HG03108 (cell line): ENCODE measurements around the gene DDX24.

Source experiments
- ATAC-seq: cut with Tn5 transposase; IDR thresholded peaks from one replicate; pipeline ENCODE4 v1.9.1; 2021; ENCODE audit warnings: moderate library complexity; ENCODE audit not compliant: unreplicated experiment

DDX24 gene, protein sequence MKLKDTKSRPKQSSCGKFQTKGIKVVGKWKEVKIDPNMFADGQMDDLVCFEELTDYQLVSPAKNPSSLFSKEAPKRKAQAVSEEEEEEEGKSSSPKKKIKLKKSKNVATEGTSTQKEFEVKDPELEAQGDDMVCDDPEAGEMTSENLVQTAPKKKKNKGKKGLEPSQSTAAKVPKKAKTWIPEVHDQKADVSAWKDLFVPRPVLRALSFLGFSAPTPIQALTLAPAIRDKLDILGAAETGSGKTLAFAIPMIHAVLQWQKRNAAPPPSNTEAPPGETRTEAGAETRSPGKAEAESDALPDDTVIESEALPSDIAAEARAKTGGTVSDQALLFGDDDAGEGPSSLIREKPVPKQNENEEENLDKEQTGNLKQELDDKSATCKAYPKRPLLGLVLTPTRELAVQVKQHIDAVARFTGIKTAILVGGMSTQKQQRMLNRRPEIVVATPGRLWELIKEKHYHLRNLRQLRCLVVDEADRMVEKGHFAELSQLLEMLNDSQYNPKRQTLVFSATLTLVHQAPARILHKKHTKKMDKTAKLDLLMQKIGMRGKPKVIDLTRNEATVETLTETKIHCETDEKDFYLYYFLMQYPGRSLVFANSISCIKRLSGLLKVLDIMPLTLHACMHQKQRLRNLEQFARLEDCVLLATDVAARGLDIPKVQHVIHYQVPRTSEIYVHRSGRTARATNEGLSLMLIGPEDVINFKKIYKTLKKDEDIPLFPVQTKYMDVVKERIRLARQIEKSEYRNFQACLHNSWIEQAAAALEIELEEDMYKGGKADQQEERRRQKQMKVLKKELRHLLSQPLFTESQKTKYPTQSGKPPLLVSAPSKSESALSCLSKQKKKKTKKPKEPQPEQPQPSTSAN

GRCh38 chr14:94080621-94081385 lies at the start of gene DDX24, which contains the start of gene IFI27L1:
Gene DDX24 (minus strand): TSS chr14:94081202. CDS start chr14:94079742, 1,460 bp downstream.
Gene IFI27L1 (plus strand): TSS chr14:94081310. CDS start chr14:94096938, 15,628 bp downstream.
- ATAC-seq, result peak; percentile 99

DNA sequence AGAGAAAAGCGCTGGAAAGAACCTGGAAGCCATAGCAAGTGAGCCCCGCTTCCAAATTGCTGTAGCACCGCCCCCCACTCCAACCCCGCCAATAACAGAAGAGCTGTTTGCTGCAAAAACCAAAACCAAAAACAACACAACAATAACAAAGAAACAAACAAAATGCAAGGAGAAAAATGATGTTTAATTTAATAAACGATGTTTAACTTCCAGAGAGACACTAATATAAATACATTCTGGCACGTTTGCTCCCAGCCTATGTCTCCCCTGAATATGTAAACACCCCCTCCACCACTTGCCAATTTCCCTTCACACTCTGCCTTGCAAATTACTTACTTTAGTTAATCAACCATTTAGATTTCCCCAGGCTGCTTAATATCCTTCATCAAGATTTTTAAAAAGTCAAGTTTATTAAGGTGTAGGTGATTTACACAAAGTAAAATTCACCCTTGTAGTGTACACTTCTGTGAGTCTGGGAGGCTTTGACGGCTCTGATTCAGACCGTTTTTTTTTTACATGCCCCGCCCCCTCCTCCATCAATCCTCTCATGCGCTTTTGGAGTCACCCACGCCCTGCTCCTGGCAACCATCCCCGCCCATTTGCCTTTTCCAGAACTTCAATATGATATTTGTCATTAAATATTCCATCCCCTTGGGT lies 48.9 kb upstream of the DDX24 start:
- no peak for ATAC-seq

DNA sequence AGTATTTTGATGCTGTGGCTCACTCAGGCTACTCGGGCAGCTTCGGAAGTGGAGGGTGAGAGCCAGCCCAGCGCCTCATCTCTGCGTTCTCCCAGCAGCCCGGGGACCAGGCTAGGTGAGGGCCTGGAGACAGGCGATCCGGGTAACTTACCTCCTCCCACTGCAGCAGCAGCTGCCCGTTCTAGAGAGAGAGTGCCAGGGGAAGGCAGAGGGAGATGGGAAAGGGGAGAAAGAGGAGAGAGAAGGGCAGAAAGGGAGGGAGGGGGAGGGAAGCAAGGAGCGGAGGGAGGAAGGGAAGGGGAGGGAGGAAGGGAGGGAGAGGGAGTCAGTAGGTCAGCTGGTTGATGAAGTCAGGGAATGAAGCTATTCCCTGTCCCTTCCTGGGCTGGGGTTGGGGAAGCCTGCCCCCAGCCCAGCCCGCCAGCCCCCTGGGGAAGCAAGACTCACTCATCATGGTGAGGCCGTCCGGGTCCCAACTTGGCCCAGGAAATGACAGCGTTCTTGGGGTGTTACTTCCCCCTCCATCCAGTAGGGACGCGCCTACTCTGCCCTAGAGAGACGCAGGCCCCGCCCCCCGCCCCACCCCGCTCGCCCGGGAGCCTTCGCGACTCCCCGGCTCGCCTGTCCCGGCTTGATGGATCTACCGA lies 48.2 kb upstream of the DDX24 start, which contains the start of gene IFI27L2:
Gene IFI27L2, minus strand, starts transcription at position 494 of the 647 bp plus-strand sequence. Its CDS starts 40 bp downstream, at position 454.
- peak; percentile 92 for ATAC-seq

DNA sequence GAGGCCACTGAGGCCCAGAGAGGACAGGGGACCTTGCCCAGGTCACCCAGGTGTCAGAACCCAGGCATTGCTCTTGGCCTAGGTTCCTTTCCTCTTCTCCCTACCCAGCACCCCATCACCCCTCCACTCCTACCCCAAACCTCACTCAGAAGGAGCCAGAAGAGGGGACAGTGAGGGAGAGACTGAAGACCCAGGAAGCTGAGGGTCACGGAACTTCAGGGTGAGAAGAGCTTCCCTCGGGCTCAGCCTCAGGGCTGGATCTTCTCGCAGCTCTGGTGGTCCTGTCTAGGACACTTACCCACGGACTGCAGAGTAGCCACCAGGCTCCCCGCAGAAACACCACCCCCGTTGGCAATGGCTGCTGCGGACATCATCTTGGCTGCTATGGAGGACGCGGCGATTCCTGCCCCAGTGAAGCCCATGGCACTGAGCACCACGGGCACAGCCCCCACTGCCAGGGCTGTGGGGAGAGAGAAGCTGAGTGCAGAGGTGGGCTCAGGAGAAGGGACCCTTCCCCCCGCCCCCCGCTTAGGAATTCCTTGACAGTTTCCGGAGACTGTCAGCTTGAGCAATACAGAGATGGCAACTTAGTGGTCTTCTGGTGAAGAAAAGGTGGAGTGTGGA lies 47.3 kb upstream of the DDX24 start:
- ATAC-seq, result no peak

DNA sequence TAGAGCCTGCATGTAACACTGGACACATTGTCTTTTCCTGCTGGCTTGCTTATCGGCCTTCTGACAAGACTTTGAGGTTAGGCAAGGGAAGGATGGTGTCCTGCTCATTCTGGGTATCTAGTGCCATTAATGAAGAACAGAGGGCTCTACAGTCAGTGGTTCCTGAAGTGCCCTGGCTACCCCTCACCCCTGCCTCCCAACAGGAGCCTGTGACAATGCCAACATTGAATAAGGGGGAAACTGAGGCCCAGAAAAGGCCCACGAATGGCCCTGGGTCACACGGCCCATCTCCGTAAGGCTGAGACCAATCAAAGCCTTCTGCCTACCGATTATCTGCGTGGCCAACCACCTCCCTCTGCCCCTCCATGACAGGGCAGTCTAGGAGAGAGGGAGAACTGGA lies 46.3 kb upstream of the DDX24 start:
- no peak for ATAC-seq

- no peak for ATAC-seq
These were observed 45.8 kb upstream of the DDX24 start for GRCh38 chr14:94126800-94127199.

DNA sequence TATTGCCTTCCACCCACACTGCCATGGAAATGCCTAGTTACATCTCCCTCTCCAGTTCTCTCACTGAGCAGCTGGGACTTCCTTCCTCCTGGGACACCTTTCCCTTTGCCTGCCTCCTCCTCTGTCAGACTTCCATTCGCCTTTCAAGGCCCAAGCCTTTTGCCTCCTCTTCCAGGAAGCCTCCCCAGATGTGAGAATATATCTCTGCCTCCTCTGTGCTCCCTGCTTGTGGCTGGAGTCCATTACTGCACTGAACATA lies 45.3 kb upstream of the DDX24 start:
- ATAC-seq, result no peak

DNA sequence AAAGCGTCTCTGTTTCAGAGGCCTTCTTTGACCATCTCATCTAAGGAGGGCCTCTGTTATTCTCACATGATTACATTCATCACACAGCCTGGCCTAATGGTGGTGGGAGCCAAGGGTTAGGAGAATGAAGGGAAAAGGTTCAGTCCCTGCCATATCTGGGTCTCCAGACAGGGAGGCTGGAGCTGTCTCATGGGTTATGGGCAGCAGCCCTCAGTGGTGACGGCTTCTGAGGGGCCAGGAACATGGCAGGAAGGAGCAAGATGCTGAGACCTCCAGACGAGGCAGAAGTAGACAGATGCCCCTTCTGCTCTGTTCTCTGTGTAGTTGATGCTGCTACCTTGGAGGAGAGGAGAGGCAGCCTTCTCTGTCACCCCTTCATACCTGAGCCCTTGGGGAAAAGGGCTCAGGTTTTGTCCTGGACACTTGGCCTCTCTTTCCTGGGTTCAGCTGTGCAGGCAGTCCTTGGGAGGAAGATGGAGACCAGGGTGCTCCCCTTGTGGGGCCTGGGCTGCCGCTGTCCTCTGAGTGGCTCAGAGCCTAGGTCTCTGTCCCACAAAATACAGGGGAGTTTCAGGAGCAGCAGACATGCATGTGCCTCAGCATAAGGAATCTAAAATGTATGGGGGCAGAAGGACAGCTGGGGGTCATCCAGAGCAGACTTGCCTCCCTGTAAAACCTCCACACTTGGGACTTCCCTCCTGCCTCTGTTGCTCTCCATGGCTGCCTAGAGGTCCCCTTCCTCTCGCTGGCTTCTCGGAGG lies 44.8 kb upstream of the DDX24 start:
- ATAC-seq, result no peak

- ATAC-seq, result no peak
These were observed 43.8 kb upstream of the DDX24 start for GRCh38 chr14:94124582-94125377.

DNA sequence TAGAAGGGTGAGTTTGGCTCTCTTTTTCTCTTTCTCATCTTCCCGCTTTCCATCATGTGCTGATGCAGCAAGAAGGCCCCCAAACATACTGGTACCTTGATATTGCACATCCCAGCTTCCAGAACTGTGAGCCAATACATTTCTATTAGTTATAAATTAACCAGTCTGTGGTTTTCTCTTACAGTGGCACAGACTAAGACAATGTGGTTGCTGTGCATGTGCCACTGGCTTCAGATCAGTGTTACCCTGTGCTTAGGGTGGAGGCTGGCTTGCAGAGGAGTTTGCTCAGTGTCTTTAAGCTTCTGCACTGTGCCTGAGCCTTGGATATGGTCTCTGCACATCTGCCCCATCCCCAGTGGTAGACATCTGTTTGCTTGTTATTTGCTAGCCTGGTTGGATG lies 42.9 kb upstream of the DDX24 start:
- no peak for ATAC-seq

DNA sequence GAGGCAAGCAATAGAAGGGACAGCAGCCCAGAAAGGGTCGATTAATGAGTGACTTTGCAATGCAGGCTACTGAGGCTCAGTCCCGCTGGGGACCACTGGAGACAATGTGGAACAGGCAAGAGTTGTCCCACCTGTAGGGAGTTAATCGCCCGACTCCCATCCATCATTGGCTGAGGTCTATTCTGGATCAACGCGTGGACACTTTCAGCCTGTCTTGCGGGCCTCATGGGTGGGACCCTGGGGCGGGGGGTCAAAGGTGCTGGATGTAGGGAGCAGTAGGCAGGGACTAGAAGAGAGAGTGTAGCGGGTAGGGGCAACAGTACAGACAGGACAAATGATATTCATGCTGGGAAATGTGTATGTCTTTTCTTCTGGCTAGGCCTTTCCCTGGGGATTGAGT lies 42.3 kb upstream of the DDX24 start:
- ATAC-seq, result no peak

GRCh38 chr14:94122438-94122837 lies 41.4 kb upstream of the DDX24 start:
- no peak for ATAC-seq

DNA sequence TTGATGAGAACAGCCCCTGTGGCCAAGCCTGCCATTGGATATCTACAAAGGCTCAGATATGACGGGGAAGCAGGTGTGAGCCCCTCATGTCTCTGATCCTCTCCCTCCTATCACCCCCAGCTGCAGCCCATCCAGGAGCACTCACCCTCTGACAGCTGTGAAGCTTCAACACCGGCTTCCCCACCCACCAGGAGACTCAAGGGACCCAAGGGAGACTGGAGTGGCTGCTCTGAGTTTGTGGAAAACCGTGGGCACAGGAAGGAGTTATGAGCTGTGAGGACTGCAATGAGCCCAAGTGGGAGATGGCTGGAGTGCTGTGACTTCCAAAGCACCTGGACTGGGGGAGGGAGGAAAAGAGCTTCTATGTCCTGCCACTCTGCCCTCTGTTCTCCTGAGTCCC lies 40.5 kb upstream of the DDX24 start:
- no peak for ATAC-seq

GRCh38 chr14:94120667-94121340 lies 39.8 kb upstream of the DDX24 start:
- ATAC-seq, result no peak

GRCh38 chr14:94119071-94119470 lies 38.1 kb upstream of the DDX24 start:
- ATAC-seq, result no peak

DNA sequence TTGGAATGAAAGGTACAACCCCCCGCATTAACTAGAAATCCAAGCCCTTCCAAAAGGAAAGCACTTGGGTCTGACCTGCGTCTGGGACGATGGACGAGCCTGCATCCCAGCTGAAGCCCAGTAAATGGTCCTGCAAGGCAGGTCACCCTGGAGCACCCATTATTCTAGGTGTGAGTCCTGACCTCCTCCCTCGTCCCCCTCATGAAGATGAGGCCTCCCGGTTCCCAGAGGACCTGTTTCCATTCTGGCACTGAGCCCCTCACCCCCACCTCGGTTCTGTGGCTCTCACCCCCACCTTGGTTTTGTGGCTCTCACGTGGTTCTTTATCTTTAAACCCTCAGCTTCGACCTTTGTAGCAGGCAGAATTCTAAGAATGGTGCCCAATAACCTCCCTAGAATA lies 36.9 kb upstream of the DDX24 start:
- no peak for ATAC-seq

DNA sequence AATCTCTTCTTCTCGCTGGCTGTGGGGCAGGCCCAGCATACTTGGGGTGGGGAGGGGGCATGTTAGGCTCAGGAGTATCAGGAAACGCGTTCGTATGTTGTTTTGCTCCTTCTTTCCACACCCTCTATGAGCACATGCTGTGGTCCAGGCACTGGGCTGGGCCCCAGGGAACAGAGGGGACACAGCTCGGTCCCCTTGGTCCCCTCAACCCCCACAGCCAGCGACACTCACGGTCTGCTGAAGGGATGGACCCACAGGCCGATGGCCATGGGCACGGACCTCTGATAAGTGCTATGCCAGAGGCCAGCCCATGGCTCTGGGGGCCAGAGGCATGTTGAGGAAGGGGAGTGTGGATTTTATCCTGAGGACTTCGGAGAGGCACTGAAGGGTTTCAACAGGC lies 35.7 kb upstream of the DDX24 start:
- no peak for ATAC-seq

DNA sequence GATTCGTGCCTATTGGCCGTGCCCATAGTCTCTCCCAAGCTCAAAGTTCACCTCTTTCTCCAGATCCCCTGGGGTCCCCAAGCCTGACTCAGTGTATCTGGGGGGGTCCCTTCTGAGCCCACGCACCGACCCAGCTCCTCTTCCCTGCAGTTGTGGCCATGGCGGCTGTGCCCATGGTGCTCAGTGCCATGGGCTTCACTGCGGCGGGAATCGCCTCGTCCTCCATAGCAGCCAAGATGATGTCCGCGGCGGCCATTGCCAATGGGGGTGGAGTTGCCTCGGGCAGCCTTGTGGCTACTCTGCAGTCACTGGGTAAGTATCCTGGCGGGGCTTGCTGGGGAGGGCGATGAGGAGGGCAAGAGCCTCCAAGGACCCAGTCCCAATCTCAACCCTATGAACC lies 34.6 kb upstream of the DDX24 start:
- no peak for ATAC-seq
